HPDE6-E6E7 (cell line): ENCODE results near the gene TRIM37.

ENCODE experiments used
- DNase-seq: peaks from one replicate; pipeline ENCODE4 v3.0.0; 2011; ENCODE audit warnings: missing footprints; ENCODE audit errors: extremely low spot score

The TRIM37 gene

DNA sequence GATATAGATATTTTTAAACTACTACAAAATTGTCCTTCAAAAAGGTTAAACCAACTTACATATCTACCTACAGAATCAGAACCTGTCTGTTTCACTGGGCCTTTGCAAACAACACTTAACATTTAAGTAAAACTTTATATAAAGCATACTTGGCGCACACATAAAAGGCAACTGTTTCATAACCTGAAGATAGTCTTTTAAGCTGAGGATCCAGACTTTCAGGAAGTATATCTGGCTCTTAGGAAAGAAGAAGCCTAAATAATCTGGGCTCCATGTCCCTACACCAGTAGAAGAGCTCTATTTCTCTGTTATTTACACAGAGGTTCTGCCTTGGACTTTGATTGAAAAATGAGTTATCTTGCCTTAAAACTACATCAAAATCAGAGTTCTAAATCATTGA lies 75.9 kb downstream of the TRIM37 start:
- DNase-seq, result no peak

- DNase-seq, result no peak
Observed at GRCh38 chr17:59028328-59028727, 78.4 kb downstream of the TRIM37 start.

- DNase-seq, result no peak
Observed at GRCh38 chr17:59027750-59028149, 78.9 kb downstream of the TRIM37 start.

DNA sequence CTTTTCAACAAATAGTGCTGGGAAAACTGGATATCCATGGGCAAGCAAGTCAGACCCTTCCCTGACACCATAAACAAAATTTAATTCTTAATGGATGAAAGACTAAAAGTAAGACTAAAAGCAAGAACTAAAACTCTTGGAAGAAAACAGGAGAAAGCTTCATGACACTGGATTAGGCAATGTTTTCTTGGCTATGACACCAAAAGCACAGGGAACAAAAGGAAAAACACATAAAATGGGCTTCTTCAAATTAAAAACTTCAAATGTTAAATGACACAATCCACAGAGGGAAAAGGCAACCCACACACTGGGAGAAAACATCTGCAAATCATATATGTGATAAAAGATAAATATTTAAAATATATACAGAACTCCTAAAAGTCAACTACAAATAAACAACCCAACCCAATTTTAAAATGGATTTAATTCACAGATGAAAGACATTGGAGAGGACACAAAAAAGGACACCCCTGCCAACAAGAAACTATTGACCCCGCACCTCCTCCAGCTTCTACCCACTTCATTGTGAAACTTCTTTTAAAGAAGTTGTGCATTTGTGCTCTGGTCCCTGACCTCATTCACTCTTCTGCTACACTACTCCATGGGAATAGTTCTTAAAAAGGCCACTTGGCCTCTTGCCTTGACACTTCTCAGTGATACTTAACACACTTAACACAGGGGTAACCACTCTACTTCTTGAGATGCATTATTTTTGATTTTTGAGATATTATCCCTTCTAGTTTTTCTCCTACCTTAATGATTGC lies 80.3 kb downstream of the TRIM37 start:
- no peak for DNase-seq

DNA sequence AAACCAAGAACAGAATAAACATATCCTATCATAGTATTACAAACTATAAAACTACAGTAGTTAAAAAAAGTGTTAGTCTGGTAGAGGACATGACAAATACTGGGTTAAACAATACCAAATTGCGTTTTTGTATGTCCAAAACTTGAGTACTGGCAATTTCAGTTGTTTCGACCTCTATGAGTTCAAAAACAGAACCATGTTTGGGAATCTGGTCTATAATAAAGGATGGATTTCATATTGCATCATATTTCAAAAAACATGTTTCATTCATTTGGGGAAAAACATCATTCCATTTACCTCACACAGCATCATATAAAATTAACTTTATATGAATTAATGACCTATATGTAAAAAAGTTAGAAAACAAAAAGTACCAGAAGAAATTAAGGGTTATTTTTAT lies 81.8 kb downstream of the TRIM37 start:
- DNase-seq, result no peak

- DNase-seq, result no peak
Observed at GRCh38 chr17:59018019-59018418, 88.7 kb downstream of the TRIM37 start.

DNA sequence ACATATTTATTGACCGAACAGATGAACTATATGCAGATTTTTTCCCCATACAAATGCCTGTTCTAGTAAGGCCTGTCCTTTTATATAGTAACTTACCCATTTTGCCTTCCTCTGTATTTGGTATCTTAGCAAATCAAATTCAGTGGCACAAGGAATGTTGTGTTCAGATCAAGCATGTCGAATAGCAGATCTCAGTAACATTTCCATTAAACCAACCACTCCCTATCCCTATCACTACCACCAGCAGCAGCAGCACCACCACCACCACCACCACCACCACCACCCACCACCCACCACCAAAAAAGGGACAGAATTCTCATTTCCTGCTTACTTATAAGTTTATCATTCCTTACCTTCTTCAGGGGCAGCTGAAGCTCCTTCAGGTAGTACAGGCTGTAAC lies 94.7 kb downstream of the TRIM37 start:
- no peak for DNase-seq

- no peak for DNase-seq
Observed at GRCh38 chr17:59010026-59010425, 96.7 kb downstream of the TRIM37 start.

GRCh38 chr17:59008737-59009136 lies 97.9 kb downstream of the TRIM37 start:
- no peak for DNase-seq

GRCh38 chr17:59007995-59008394 lies 98.7 kb downstream of the TRIM37 start:
- no peak for DNase-seq

GRCh38 chr17:59004338-59005111 lies 102.2 kb downstream of the TRIM37 start:
- peak; percentile 27 for DNase-seq

GRCh38 chr17:59003860-59004259 lies 102.8 kb downstream of the TRIM37 start:
- DNase-seq, result no peak

DNA sequence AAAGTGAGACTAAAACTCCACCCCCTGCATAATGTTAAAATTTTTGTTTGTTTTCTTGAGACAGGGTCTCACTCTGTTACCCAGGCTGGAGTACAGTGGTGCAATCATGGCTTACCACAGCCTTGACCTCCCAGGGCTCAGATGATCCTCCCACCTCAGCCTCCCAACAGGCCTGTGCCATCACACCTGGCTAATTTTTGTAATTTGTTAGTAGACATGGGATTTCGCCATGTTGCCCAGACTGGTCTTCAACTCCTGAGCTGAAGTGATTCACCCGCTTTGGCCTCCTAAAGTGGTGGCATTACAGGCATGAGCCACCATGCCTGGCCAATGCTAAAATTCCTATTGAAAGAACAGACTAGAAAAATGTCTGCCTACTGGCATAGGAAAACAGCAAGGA lies 103.8 kb downstream of the TRIM37 start:
- no peak for DNase-seq

DNA sequence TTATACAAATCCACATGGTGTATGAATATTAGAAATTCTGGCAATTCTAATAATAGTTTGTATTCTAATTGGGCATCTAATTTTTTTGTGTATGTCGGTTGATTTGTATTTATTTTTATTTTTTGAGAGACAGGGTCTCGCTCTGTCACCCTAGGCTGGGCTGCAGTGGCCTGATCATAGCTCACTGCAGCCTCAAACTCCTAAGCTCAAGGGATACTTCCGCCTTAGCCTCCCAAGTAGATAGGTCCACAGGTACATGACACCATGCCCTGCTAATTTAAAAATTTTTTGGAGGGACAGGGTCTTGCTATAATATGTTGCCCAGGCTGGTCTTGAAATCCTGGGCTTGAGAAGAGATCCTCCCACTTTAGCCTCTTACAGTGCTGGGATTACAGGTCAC lies 104.6 kb downstream of the TRIM37 start:
- no peak for DNase-seq

- no peak for DNase-seq
Observed at GRCh38 chr17:59001158-59001814, 105.4 kb downstream of the TRIM37 start.

GRCh38 chr17:59000022-59000421 lies 106.7 kb downstream of the TRIM37 start:
- no peak for DNase-seq

- no peak for DNase-seq
Observed at GRCh38 chr17:58999500-58999899, 107.2 kb downstream of the TRIM37 start.

GRCh38 chr17:58998871-58999270 lies 107.8 kb downstream of the TRIM37 start:
- DNase-seq, result no peak

DNA sequence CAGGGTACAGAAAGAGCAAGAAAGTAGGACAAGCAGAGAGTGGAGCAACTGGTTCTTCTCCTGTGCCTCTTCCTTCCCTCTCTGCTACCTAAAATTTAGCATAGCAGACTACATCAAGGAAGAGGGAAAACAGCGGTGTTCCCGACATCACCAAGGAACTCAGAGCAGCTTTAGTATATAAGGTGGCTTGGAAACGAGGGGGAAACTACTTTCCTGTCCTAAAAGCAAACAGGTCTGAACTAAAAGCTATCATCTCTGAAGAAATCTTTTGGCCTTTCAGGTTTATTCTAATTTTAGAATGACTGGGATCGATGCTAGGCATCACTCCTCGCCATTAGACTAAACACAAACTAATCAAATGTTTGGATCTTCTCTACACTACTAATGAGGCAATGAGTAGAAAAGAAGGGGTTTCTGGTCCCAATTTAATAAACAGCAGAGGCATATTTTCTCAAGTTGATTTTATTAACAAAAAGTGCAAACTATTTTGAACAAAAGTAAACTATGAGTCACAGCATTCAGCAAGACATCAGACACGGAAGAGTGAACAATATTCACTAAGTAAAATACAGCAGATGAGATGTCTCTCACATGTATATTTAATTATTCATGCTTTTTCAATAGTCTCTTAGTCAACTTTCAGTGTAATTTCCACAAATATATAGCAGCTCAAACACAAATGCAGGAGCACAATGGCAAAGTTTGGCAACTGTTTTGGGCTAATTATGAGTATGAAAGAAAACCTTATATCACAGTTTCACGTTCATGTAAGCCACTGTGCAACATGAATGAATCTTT lies 108.7 kb downstream of the TRIM37 start:
- DNase-seq, result no peak

- DNase-seq, result no peak
Observed at GRCh38 chr17:58996968-58997367, 109.7 kb downstream of the TRIM37 start.

- no peak for DNase-seq
Observed at GRCh38 chr17:58995247-58995940, 111.3 kb downstream of the TRIM37 start.
